A549 treated with GW870086 at 1 μM for 4 hours (cell line): ENCODE measurements around the gene PSTPIP1. TPM values are rescaled to one million over a fixed set of nuclear protein-coding genes. Genes with fewer than 3 reads are reported as not detected.

Experiments
- total RNA-seq: library from RNA; stranded (reverse); fragments of 200-300 nt; extraction: Qiagen RNA extraction; gene quantifications from 5 replicates; pipeline ENCODE4 v1.2.3, GENCODE V29; 2022; ENCODE audit warnings: low read depth

Gene PSTPIP1
- not detected in 5 replicates for total RNA-seq

DNA sequence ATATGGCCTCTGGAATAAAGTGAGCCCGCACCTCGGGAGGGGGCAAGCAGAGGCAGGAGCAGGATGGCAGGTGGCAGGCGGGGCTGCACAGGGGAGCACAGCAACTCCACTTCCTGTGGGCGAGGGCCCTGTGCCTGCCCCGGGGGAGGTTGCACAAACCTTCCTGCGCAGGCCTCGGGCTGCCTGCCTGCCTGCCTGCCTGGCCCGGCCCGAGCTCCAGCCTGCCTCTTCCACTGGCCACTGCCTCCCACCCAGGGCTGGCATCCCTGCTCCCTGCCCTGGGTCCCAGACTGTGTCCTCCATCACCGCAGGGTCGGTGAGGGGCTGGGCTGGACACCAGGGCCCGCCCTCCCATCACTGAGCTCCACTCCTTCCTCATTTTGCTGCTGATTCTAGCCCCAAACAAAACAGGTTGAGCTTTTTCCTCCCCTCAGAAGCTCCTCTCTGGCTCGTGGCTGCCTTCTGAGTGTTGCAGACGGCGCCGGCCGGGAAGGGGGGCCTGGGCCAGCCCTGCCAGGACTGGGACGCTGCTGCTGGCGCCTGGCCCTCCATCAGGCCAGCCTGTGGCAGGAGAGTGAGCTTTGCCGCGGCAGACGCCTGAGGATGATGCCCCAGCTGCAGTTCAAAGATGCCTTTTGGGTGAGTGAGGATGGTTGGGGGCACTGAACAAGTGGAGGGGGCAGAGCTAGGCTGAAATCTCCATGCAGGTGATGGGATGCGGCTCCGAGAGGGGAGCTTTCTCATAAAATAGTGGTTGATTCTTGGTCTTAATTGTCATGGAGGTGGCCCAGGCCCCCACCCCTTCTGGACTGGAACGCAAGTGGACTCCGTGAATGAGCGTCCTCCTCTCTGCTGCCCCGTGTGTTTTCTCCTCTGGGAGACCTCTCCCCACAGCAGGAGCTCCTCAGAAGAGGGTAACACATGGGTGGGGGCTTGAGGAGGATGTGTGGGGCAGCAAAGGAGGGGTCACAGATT is at the start of gene PSTPIP1:
Gene PSTPIP1, plus strand, starts transcription at position 156 of the 975 bp plus-strand sequence. Its CDS starts 448 bp downstream, at position 604.

DNA sequence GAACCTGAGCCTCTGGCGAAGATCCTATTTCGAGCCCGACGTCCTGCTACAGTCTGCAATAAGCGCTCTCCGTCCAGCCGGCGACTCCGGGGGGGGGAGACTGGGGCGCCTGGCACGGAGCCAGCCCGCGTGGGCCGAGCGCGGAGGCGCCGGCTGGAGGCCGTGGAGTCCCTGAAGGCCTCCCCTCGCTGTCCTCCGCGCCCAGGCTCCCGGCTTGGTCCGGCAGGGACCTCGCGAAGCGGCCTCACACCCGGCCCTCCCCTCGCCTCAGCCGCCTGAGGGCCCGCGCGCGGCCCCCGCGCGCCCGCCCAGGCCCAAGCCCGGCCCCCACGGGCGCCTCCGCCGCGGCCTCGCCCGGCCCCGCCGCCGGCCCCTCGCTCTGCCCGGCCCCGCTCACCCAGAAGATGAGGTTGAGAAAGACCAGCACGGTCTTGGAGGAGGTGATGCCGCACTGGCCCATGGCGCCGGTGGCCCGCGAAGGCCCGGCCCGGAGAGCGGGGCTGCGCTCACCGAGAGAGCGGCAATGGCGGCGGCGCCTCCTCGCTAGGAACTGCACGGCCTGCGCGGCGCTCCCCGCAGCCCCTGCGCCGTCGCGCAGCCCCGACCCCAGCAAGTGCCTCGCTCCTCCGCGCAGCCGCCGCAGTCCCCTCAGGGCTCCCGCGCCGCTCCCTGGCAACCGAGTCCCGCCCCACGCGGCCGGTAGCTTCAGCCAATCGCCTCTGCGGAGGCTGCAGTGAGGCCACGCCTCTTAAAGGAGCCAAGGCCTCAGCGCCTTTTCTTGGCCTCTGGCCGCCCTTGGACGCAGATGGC is 75.8 kb downstream of the PSTPIP1 start, which contains the start of gene TSPAN3:
Gene TSPAN3, minus strand, starts transcription at position 615 of the 810 bp plus-strand sequence. Its CDS starts 155 bp downstream, at position 460.

Other genes starting within 250 kb of the PSTPIP1 start
- 3.4 to 5.6 TPM (median 4.6 TPM) in 5 replicates for gene SCAPER, start 89.8 kb upstream of the PSTPIP1 start, total RNA-seq
- gene RCN2, start 63.4 kb upstream of the PSTPIP1 start, total RNA-seq = 52.0 to 71.6 TPM (median 60.0 TPM) in 5 replicates
- 351 to 471 TPM (median 441 TPM) in 5 replicates for gene TSPAN3, start 76.0 kb downstream of the PSTPIP1 start, total RNA-seq